ENCODE results near the gene CALHM2.

The CALHM2 gene

GRCh38 chr10:103443475-103444185 is 8.5 kb downstream of the CALHM2 start:
- no peak overlapping the region for H3K4me3 ChIP-seq (ENCODE audit: low read depth, low read length)
- TF ChIP-seq CTCF (IDR thresholded peaks at IDR 0.05; ENCODE audit: low read depth, low read length) = no peak

DNA sequence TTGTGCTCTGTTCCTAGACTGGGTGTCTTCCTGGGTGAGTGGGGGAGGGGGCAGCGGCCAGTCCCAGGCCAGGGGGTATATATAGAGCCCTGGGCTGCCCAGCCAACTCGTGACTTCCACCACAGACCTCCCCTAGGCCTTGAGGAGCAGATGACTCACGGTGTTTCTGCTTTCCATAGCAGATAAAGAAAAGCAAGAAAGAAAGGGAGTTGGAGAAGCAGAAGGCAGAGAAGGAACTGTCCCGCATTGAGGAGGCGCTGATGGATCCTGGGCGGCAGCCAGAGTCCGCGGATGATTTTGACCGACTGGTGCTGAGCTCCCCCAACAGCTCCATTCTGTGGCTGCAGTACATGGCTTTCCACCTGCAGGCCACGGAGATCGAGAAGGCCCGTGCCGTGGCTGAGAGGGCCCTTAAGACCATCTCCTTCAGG is 10.1 kb downstream of the CALHM2 start:
- H3K4me3 ChIP-seq (ENCODE audit: low read depth, low read length) = no peak overlapping the region
- TF ChIP-seq CTCF (IDR thresholded peaks at IDR 0.05; ENCODE audit: low read depth, low read length) = no peak

DNA sequence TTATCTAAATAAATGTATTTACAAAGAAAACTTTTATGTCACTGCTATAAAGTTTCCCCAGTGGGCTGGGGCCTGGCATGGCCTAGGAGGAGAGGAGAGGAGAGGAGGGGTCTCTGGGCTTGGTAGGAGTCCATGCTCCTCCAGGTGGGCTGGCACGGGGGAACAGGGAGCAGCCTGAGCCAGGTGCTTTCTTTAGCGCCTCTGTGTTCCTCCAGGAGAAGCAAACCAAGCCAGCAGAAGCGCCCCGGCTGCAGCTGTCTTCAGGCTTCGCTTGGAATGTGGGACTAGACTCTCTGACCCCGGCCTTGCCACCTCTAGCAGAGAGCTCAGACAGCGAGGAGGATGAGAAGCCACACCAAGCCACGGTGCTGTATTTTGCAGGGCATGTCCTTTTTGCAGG is 10.6 kb downstream of the CALHM2 start:
- H3K4me3 ChIP-seq (ENCODE audit: low read depth, low read length) = no peak overlapping the region
- no peak for TF ChIP-seq CTCF (IDR thresholded peaks at IDR 0.05; ENCODE audit: low read depth, low read length)

DNA sequence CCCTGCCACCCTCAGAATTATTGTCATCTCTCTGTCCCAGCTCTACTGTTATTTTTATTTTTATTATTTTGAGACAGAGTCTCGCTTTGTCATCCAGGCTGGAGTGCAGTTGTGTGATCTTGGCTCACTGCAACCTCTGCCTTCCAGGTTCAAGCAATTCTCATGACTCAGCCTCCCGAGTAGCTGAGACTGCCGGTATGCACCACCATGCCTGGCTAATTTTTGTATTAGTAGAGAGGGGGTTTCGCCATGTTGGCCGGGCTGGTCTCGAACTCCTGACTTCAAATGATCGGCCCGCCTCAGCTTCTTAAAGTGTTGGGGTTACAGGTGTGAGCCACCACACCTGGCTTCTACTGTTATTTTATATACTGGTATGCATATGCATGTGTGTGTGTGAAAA is 11.0 kb downstream of the CALHM2 start:
- H3K4me3 ChIP-seq (ENCODE audit: low read depth, low read length) = no peak overlapping the region
- no peak for TF ChIP-seq CTCF (IDR thresholded peaks at IDR 0.05; ENCODE audit: low read depth, low read length)

GRCh38 chr10:103440416-103440815 is 11.8 kb downstream of the CALHM2 start:
- TF ChIP-seq CTCF (IDR thresholded peaks at IDR 0.05; ENCODE audit: low read depth, low read length) = no peak
- H3K4me3 ChIP-seq (ENCODE audit: low read depth, low read length) = no peak overlapping the region

- TF ChIP-seq CTCF (IDR thresholded peaks at IDR 0.05; ENCODE audit: low read depth, low read length) = no peak
- no peak overlapping the region for H3K4me3 ChIP-seq (ENCODE audit: low read depth, low read length)
Observed at GRCh38 chr10:103439776-103440175, 12.4 kb downstream of the CALHM2 start.

DNA sequence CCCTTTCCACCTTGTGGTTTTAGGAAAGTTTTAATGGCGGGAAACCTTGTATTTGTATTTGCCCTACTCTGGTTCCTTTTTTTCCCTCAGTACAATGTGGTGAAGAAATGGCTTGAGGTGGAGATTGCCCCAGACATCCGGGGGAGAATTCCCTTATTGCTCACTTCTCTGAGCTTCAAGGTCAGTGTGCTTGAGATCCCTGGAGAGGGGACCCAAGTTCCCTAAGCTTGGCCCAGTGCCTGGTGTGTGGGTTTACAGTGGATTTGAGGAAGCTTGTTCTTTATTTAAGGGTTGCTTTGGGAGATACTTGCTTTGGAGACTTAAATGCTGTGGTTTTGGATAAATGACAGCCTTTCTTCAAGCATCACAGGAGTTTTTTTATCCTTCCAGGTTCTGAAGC is 18.3 kb downstream of the CALHM2 start:
- no peak for TF ChIP-seq CTCF (IDR thresholded peaks at IDR 0.05; ENCODE audit: low read depth, low read length)
- H3K4me3 ChIP-seq (ENCODE audit: low read depth, low read length) = no peak overlapping the region
